Nephron (organoid): Measurements from ENCODE around the gene MICB.
"Not testable (repeated sequence)": the region's sequence is repeated elsewhere in the genome, so short reads cannot be mapped to it uniquely, and the experiment has no call there.

Experiments used
- H3K27ac Mint-ChIP-seq, 3 experiments: 2 replicates each; pipeline ENCODE4 v1.8.0; 2020; ENCODE audit warnings: mixed read lengths in 3 of 3, mild to moderate bottlenecking in 2 of 3, moderate library complexity in 1 of 3
- H3K27me3 Mint-ChIP-seq: 2 replicates; pipeline ENCODE4 v1.8.0; 2021; ENCODE audit warnings: low read depth, mild to moderate bottlenecking, moderate library complexity, mixed read lengths
- H3K36me3 Mint-ChIP-seq: 2 replicates; pipeline ENCODE4 v1.8.0; 2020; ENCODE audit warnings: low read depth, mixed read lengths
- H3K4me1 Mint-ChIP-seq: 2 replicates; pipeline ENCODE4 v1.8.0; 2020; ENCODE audit warnings: mixed read lengths
- H3K4me3 Mint-ChIP-seq, 3 experiments: 2 replicates each; pipeline ENCODE4 v1.8.0; 2020; ENCODE audit warnings: mild to moderate bottlenecking in 3 of 3, mixed read lengths in 3 of 3, moderate library complexity in 2 of 3
- H3K9me3 Mint-ChIP-seq: 2 replicates; pipeline ENCODE4 v1.8.0; 2020; ENCODE audit warnings: mixed read lengths
- CTCF ChIP-seq, 3 experiments: fragments of 200-600 bp; sonication (generic); IDR thresholded peaks; one replicate each; pipeline ENCODE4 v1.5.0; 2021; ENCODE audit warnings: antibody characterized with exemption in 3 of 3; ENCODE audit not compliant: unreplicated experiment in 3 of 3

Gene MICB

GRCh38 chr6:31497531-31498476, at the start of gene MICB:
MICB (plus strand) TSS chr6:31498145; CDS start chr6:31498194, 49 bp downstream.
- H3K27ac Mint-ChIP-seq = no peak within 1 kb of the TSS
- no peak for TF ChIP-seq CTCF (IDR thresholded peaks at IDR 0.05; ENCODE audit: unreplicated experiment in 3 of 3)
- H3K27me3 Mint-ChIP-seq = peaks cover 97% of the 10 kb centered on the region
- peak within 1 kb of the TSS; percentile 80 to 82 (median 81) for H3K4me3 Mint-ChIP-seq
- H3K36me3 Mint-ChIP-seq = no peaks in the 10 kb centered on the region
- H3K4me1 Mint-ChIP-seq = peaks cover 25% of the 10 kb centered on the region
- peaks cover 14% of the 10 kb centered on the region for H3K9me3 Mint-ChIP-seq

GRCh38 chr6:31450751-31451150, 47.2 kb upstream of the MICB start:
- no peak overlapping the region for H3K4me3 Mint-ChIP-seq
- H3K27ac Mint-ChIP-seq = no peak overlapping the region
- peaks cover 12% of the 10 kb centered on the region for H3K9me3 Mint-ChIP-seq
- TF ChIP-seq CTCF (IDR thresholded peaks at IDR 0.05; ENCODE audit: unreplicated experiment in 3 of 3) = no peak
- no peaks in the 10 kb centered on the region for H3K36me3 Mint-ChIP-seq
- no peaks in the 10 kb centered on the region for H3K4me1 Mint-ChIP-seq
- peaks cover 6% of the 10 kb centered on the region for H3K27me3 Mint-ChIP-seq

- TF ChIP-seq CTCF (IDR thresholded peaks at IDR 0.05; ENCODE audit: unreplicated experiment in 3 of 3) = no peak
- peaks cover 16% of the 10 kb centered on the region for H3K9me3 Mint-ChIP-seq
- H3K27ac Mint-ChIP-seq = no peak overlapping the region
- no peaks in the 10 kb centered on the region for H3K4me1 Mint-ChIP-seq
- no peak overlapping the region for H3K4me3 Mint-ChIP-seq
- peaks cover 9% of the 10 kb centered on the region for H3K27me3 Mint-ChIP-seq
- no peaks in the 10 kb centered on the region for H3K36me3 Mint-ChIP-seq
These were observed 45.1 kb upstream of the MICB start for GRCh38 chr6:31452859-31453258.

GRCh38 chr6:31453259-31453658, 44.7 kb upstream of the MICB start:
- Mint-ChIP-seq H3K4me3 (no peak overlapping the region), H3K9me3 (peaks cover 16% of the 10 kb centered on the region), H3K27me3 (peaks cover 9% of the 10 kb centered on the region), H3K36me3 (no peaks in the 10 kb centered on the region), H3K27ac (no peak overlapping the region), H3K4me1 (no peaks in the 10 kb centered on the region)
- TF ChIP-seq CTCF (IDR thresholded peaks at IDR 0.05; ENCODE audit: unreplicated experiment in 3 of 3) = no peak

- H3K9me3 Mint-ChIP-seq, H3K36me3 Mint-ChIP-seq, H3K4me3 Mint-ChIP-seq, H3K4me1 Mint-ChIP-seq, H3K27ac Mint-ChIP-seq: not testable (repeated sequence)
- H3K27me3 Mint-ChIP-seq = peaks cover 36% of the 10 kb centered on the region
These were observed 38.1 kb upstream of the MICB start for GRCh38 chr6:31459864-31460263.

- Mint-ChIP-seq H3K27me3 (peaks cover 42% of the 10 kb centered on the region), H3K9me3 (peaks cover 4% of the 10 kb centered on the region), H3K4me1 (no peaks in the 10 kb centered on the region), H3K4me3 (no peak overlapping the region), H3K36me3 (no peaks in the 10 kb centered on the region), H3K27ac (no peak overlapping the region)
- no peak for TF ChIP-seq CTCF (IDR thresholded peaks at IDR 0.05; ENCODE audit: unreplicated experiment in 3 of 3)
These were observed 37.5 kb upstream of the MICB start for GRCh38 chr6:31460361-31461025.
